Measurements from ENCODE around the gene LSAMP. TPM values are rescaled to one million over a fixed set of nuclear protein-coding genes. Genes with fewer than 3 reads are reported as not detected.

Gene LSAMP
- polyA plus RNA-seq, 1 of the 3 experiments (the other 2 are of a cell fraction): 6.6 TPM

DNA sequence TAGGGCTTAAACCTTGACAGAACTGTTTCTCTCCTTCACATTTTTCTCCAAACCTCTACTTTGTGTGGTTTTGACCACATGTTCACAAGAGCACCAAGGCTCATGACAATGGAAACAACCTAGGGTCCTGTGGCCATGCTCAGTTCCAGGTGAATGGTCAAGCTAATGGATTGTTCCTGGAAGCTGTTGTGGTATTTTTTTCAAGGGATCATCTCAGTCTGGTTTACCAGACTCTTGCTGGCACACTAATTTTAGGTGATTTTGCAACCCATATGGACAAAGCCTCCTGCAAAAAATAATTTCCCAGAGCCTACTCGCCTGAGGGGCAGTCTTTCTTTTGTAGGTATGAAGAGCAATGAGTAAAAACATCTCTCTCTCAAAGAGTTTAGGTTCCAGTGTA lies 67.2 kb downstream of the LSAMP start:
- ChIA-PET CTCF (no interaction called here), POLR2A (no interaction called here)
- no peak overlapping the region for H3K4me3 ChIP-seq (ENCODE audit: low read depth in 2 of 2, low read length in 1 of 2)
- H3K36me3 ChIP-seq (replicated peaks in 1 of 2; ENCODE audit: control insufficient read depth in 1 of 2, insufficient read depth in 2 of 2, low read length in 1 of 2): peaks cover 0 to 4% of the 10 kb centered on the region in 2 experiments
- 25% methylated on average over 1 of the region's 1 CpG for WGBS (ENCODE audit: low lambda C conversion rate)
- no peak for DNase-seq
- H3F3A ChIP-seq (replicated peaks; ENCODE audit: insufficient read depth): no peaks in the 10 kb centered on the region
- no peak overlapping the region for H2AFZ ChIP-seq (ENCODE audit: low read depth)
- TF ChIP-seq POLR2AphosphoS5 (IDR thresholded peaks at IDR 0.05; ENCODE audit: low read depth, low read length): no peak
- no peak for TF ChIP-seq JUND (IDR thresholded peaks at IDR 0.05)
- no peak for TF ChIP-seq CHD2 (IDR thresholded peaks at IDR 0.05; ENCODE audit: low read length, partially characterized antibody)
- TF ChIP-seq, protein P1, sequence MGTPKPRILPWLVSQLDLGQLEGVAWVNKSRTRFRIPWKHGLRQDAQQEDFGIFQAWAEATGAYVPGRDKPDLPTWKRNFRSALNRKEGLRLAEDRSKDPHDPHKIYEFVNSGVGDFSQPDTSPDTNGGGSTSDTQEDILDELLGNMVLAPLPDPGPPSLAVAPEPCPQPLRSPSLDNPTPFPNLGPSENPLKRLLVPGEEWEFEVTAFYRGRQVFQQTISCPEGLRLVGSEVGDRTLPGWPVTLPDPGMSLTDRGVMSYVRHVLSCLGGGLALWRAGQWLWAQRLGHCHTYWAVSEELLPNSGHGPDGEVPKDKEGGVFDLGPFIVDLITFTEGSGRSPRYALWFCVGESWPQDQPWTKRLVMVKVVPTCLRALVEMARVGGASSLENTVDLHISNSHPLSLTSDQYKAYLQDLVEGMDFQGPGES (IDR thresholded peaks at IDR 0.05; ENCODE audit: low read depth, low read length): no peak
- TF ChIP-seq, protein P2, sequence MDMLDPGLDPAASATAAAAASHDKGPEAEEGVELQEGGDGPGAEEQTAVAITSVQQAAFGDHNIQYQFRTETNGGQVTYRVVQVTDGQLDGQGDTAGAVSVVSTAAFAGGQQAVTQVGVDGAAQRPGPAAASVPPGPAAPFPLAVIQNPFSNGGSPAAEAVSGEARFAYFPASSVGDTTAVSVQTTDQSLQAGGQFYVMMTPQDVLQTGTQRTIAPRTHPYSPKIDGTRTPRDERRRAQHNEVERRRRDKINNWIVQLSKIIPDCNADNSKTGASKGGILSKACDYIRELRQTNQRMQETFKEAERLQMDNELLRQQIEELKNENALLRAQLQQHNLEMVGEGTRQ (IDR thresholded peaks at IDR 0.05; ENCODE audit: borderline replicate concordance, low read depth, low read length): no peak
- TF ChIP-seq, protein P3, sequence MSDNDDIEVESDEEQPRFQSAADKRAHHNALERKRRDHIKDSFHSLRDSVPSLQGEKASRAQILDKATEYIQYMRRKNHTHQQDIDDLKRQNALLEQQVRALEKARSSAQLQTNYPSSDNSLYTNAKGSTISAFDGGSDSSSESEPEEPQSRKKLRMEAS (IDR thresholded peaks at IDR 0.05; ENCODE audit: low read depth): no peak
- TF ChIP-seq, protein P4, sequence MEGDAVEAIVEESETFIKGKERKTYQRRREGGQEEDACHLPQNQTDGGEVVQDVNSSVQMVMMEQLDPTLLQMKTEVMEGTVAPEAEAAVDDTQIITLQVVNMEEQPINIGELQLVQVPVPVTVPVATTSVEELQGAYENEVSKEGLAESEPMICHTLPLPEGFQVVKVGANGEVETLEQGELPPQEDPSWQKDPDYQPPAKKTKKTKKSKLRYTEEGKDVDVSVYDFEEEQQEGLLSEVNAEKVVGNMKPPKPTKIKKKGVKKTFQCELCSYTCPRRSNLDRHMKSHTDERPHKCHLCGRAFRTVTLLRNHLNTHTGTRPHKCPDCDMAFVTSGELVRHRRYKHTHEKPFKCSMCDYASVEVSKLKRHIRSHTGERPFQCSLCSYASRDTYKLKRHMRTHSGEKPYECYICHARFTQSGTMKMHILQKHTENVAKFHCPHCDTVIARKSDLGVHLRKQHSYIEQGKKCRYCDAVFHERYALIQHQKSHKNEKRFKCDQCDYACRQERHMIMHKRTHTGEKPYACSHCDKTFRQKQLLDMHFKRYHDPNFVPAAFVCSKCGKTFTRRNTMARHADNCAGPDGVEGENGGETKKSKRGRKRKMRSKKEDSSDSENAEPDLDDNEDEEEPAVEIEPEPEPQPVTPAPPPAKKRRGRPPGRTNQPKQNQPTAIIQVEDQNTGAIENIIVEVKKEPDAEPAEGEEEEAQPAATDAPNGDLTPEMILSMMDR (IDR thresholded peaks at IDR 0.05): no peak
- TF ChIP-seq SIN3A (IDR thresholded peaks at IDR 0.05; ENCODE audit: borderline replicate concordance, low read depth, low read length): no peak
- H3K4me2 ChIP-seq: no peak overlapping the region
- H3K9me2 ChIP-seq: no peaks in the 10 kb centered on the region
- H3K9ac ChIP-seq: no peak overlapping the region
- H4K20me1 ChIP-seq (ENCODE audit: insufficient read depth): no peaks in the 10 kb centered on the region
- no peaks in the 10 kb centered on the region for H3K27me3 ChIP-seq (ENCODE audit: insufficient read depth)
- H3K9me3 ChIP-seq: no peaks in the 10 kb centered on the region
- no peaks in the 10 kb centered on the region for H3K79me2 ChIP-seq (ENCODE audit: insufficient read depth)
- H3K4me1 ChIP-seq (ENCODE audit: control insufficient read depth in 1 of 2, insufficient read depth in 2 of 2, low read depth in 1 of 2, low read length in 1 of 2): no peaks in the 10 kb centered on the region; a peak in 1 of 4 replicates
- H3K27ac ChIP-seq (ENCODE audit: low read depth in 2 of 2, low read length in 1 of 2): no peak overlapping the region

GRCh38 chr3:116374901-116375300 lies 70.4 kb downstream of the LSAMP start:
- Histone ChIP-seq H3K27me3 (ENCODE audit: insufficient read depth) (no peaks in the 10 kb centered on the region), H3F3A (replicated peaks; ENCODE audit: insufficient read depth) (no peaks in the 10 kb centered on the region), H3K9me2 (no peaks in the 10 kb centered on the region), H3K9ac (no peak overlapping the region), H3K79me2 (ENCODE audit: insufficient read depth) (no peaks in the 10 kb centered on the region), H3K4me3 (ENCODE audit: low read depth in 2 of 2, low read length in 1 of 2) (no peak overlapping the region), H2AFZ (ENCODE audit: low read depth) (no peak overlapping the region), H3K27ac (ENCODE audit: low read depth in 2 of 2, low read length in 1 of 2) (no peak overlapping the region), H3K4me2 (no peak overlapping the region), H3K36me3 (replicated peaks in 1 of 2; ENCODE audit: control insufficient read depth in 1 of 2, insufficient read depth in 2 of 2, low read length in 1 of 2) (no peaks in the 10 kb centered on the region), H3K4me1 (ENCODE audit: control insufficient read depth in 1 of 2, insufficient read depth in 2 of 2, low read depth in 1 of 2, low read length in 1 of 2) (no peaks in the 10 kb centered on the region; a peak in 1 of 4 replicates), H3K9me3 (no peaks in the 10 kb centered on the region), H4K20me1 (ENCODE audit: insufficient read depth) (no peaks in the 10 kb centered on the region)
- TF ChIP-seq SMC3 (IDR thresholded peaks at IDR 0.05; ENCODE audit: low read depth, low read length) (no peak), MXI1 (IDR thresholded peaks at IDR 0.05; ENCODE audit: low read depth, low read length) (no peak), EP300 (IDR thresholded peaks at IDR 0.05; ENCODE audit: borderline replicate concordance in 1 of 2, low read depth in 1 of 2, low read length in 1 of 2) (no peak), TAF1 (IDR thresholded peaks at IDR 0.05; ENCODE audit: borderline replicate concordance, low read depth, low read length) (no peak), FOXJ3 (CRISPR knock-in tag; IDR thresholded peaks at IDR 0.05) (no peak), NFIC (IDR thresholded peaks at IDR 0.05; ENCODE audit: borderline replicate concordance) (no peak), JUND (IDR thresholded peaks at IDR 0.05) (no peak), SIN3A (IDR thresholded peaks at IDR 0.05; ENCODE audit: borderline replicate concordance, low read depth, low read length) (no peak), POLR2AphosphoS5 (IDR thresholded peaks at IDR 0.05; ENCODE audit: low read depth, low read length) (no peak), RXRA (IDR thresholded peaks at IDR 0.05; ENCODE audit: borderline replicate concordance, low read depth) (no peak), PBX3 (IDR thresholded peaks at IDR 0.05) (no peak)
- TF ChIP-seq, protein P1 (IDR thresholded peaks at IDR 0.05; ENCODE audit: low read depth, low read length): no peak
- TF ChIP-seq, protein P3 (IDR thresholded peaks at IDR 0.05; ENCODE audit: low read depth): no peak
- TF ChIP-seq, protein P2 (IDR thresholded peaks at IDR 0.05; ENCODE audit: borderline replicate concordance, low read depth, low read length): no peak
- DNase-seq: no peak
- ChIA-PET POLR2A (no interaction called here), CTCF (no interaction called here)
- WGBS (ENCODE audit: low lambda C conversion rate): 80% methylated on average over 2 of the region's 2 CpGs

All from SK-N-SH (cell line).